Measurements from ENCODE around the gene CPPED1.

- TF ChIP-seq ZNF670 (tag by site-specific recombination; IDR thresholded peaks at IDR 0.05; ENCODE audit: low read depth), result no peak
- TF ChIP-seq ATF2 (tag by site-specific recombination; IDR thresholded peaks at IDR 0.05; ENCODE audit: low read depth), result no peak
- TF ChIP-seq ZNF26 (tag by site-specific recombination; IDR thresholded peaks at IDR 0.05), result no peak
- TF ChIP-seq CTCF (tag by site-specific recombination; IDR thresholded peaks at IDR 0.05), result no peak
- TF ChIP-seq ZNF639 (tag by site-specific recombination; IDR thresholded peaks at IDR 0.05), result no peak
- TF ChIP-seq ZBTB21 (tag by site-specific recombination; IDR thresholded peaks at IDR 0.05), result no peak
- TF ChIP-seq ZNF701 (tag by site-specific recombination; IDR thresholded peaks at IDR 0.05), result no peak
- no peak for TF ChIP-seq REST (tag by site-specific recombination; IDR thresholded peaks at IDR 0.05)
- TF ChIP-seq PRDM1 (tag by site-specific recombination; IDR thresholded peaks at IDR 0.05), result no peak
Observed at GRCh38 chr16:12677502-12677901, 126.2 kb downstream of the CPPED1 start.
